Peyer's patch (tissue), 4 donors: ENCODE data around the gene ZNF804A.

ENCODE experiments used
- CTCF ChIP-seq, 6 experiments: fragments of 450-650 bp in 4 of 6; fragments of 200-600 bp in 2 of 6; sonication (generic) in 1 of 6; IDR thresholded peaks; one replicate each; pipeline ENCODE4 v1.5.1; 2017 to 2019; ENCODE audit warnings: antibody characterized with exemption in 6 of 6, mild to moderate bottlenecking in 3 of 6, moderate library complexity in 1 of 6
- POLR2A ChIP-seq, 2 donors: fragments of 450-650 bp; IDR thresholded peaks; one replicate each; pipeline ENCODE4 v1.5.1; 2017; ENCODE audit warnings: antibody characterized with exemption in 2 of 2, mild to moderate bottlenecking in 2 of 2, moderate library complexity in 2 of 2

DNA sequence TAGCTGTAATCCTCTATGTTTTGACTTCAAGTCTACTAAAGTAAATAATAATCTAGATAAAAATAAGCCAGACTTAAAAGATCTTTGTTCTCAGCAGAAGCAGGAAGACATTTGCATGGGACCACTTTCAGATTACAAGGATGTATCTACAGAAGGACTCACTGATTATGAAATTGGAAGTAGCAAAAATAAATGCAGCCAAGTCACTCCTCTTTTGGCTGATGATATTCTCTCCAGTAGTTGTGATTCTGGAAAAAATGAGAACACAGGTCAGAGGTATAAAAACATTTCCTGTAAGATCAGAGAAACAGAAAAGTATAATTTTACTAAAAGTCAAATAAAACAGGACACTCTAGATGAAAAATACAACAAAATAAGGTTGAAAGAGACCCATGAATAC, 338.4 kb downstream of the ZNF804A start:
- TF ChIP-seq CTCF (IDR thresholded peaks at IDR 0.05) (no peak), POLR2A (IDR thresholded peaks at IDR 0.05) (no peak)
